Coronary artery (tissue), 2 donors: ENCODE measurements around the gene LRRN1.

Experiments used
- DNase-seq: peaks from one replicate; pipeline ENCODE4 v3.0.0-alpha.2; 2017; ENCODE audit warnings: low spot score
- H3K27ac ChIP-seq, 2 donors: fragments of 200-600 bp; sonication (generic); one replicate each; pipeline ENCODE4 v1.5.1; 2016 to 2019
- H3K4me3 ChIP-seq: fragments of 200-600 bp; sonication (generic); 2 replicates; pipeline ENCODE4 v1.5.1; 2016; ENCODE audit warnings: mild to moderate bottlenecking, moderate library complexity
- TF ChIP-seq, protein P1 (sequence below): fragments of 200-600 bp; sonication (generic); IDR thresholded peaks from one replicate; pipeline ENCODE4 v1.5.1; 2019; ENCODE audit warnings: antibody characterized with exemption

LRRN1 gene

DNA sequence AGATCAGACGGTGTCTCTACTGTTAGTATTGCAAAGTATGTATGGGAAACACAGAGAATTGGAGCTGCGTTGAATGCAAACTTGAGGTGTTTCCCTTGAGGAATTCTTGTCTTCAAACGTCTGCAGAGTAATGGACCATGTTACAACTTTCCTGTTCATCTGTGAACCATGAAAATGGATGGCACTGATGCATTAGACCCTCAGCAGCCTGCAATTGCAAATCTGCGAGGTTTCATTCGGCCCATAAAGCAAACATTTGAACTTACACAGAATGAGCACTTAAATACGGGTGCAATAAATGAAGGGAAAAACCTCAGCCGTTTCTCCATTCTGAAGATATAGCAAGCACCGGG lies 49.7 kb downstream of the LRRN1 start:
- H3K27ac ChIP-seq, result no peak overlapping the region
- TF ChIP-seq, protein P1, sequence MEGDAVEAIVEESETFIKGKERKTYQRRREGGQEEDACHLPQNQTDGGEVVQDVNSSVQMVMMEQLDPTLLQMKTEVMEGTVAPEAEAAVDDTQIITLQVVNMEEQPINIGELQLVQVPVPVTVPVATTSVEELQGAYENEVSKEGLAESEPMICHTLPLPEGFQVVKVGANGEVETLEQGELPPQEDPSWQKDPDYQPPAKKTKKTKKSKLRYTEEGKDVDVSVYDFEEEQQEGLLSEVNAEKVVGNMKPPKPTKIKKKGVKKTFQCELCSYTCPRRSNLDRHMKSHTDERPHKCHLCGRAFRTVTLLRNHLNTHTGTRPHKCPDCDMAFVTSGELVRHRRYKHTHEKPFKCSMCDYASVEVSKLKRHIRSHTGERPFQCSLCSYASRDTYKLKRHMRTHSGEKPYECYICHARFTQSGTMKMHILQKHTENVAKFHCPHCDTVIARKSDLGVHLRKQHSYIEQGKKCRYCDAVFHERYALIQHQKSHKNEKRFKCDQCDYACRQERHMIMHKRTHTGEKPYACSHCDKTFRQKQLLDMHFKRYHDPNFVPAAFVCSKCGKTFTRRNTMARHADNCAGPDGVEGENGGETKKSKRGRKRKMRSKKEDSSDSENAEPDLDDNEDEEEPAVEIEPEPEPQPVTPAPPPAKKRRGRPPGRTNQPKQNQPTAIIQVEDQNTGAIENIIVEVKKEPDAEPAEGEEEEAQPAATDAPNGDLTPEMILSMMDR, result no peak
- H3K4me3 ChIP-seq, result no peak overlapping the region
- no peak for DNase-seq

- no peak overlapping the region for H3K27ac ChIP-seq
- no peak overlapping the region for H3K4me3 ChIP-seq
- TF ChIP-seq, protein P1, result no peak
- no peak for DNase-seq
Observed at GRCh38 chr3:3851621-3852323, 52.5 kb downstream of the LRRN1 start.

- no peak for DNase-seq
- no peak overlapping the region for H3K27ac ChIP-seq
- H3K4me3 ChIP-seq, result no peak overlapping the region
- TF ChIP-seq, protein P1, result no peak
Observed at GRCh38 chr3:3853544-3853943, 54.3 kb downstream of the LRRN1 start.

DNA sequence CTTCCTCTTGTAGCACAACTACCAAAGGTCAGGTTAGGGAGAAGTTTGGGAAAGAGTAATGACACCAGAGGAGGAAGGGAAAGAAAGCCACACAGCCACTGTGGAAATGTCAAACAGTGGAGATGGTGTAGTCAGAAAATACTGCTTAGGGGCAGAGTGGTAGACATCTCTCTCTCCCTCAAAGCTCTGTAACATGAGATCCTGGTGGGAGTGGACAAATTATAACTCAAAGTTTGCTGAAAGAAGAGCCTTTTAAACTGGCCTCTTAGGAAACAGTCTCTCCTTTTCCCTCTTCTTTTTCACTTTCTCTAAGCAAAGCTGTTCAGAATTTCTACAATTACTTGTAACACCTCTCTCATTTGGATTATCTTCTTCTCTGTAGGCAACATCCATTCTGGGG lies 55.8 kb downstream of the LRRN1 start:
- DNase-seq, result no peak
- H3K27ac ChIP-seq, result no peak overlapping the region
- TF ChIP-seq, protein P1, result no peak
- H3K4me3 ChIP-seq, result no peak overlapping the region

GRCh38 chr3:3860235-3860634 lies 61.0 kb downstream of the LRRN1 start:
- H3K4me3 ChIP-seq, result no peak overlapping the region
- no peak for DNase-seq
- TF ChIP-seq, protein P1, result no peak
- H3K27ac ChIP-seq, result no peak overlapping the region

- no peak for DNase-seq
- Histone ChIP-seq H3K27ac (no peak overlapping the region), H3K4me3 (no peak overlapping the region)
- TF ChIP-seq, protein P1, result no peak
Observed at GRCh38 chr3:3862534-3862933, 63.3 kb downstream of the LRRN1 start.

DNA sequence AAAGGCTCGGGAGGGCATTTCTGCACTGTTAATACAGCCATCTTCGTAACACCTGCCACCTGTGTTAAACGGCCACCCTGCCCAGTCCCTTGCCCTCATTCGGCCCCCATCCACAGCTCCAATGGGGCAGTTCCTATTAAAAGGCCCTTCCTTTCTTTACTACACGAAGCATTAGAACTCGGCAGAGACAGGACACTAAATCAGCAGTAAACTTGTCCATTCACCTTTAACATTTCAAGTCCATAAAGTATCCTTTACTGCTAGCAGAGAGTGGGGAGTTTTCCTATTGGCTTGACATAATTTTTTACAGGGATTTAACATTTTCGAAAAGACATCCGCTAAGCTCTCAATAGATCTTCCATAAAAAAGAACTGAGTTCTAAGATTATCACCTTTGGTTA lies 76.3 kb downstream of the LRRN1 start:
- H3K4me3 ChIP-seq, result no peak overlapping the region
- TF ChIP-seq, protein P1, result no peak
- no peak for DNase-seq
- H3K27ac ChIP-seq, result no peak overlapping the region
